SIG-M5 (cell line): ENCODE data around the gene SHCBP1L.
"Not testable (repeated sequence)": the region's sequence is repeated elsewhere in the genome, so short reads cannot be mapped to it uniquely, and the experiment has no call there.

Source experiments
- DNase-seq: peaks from one replicate; lab custom pipeline; 2025; lab: John Stamatoyannopoulos, UW

The SHCBP1L gene

GRCh38 chr1:182965096-182965495, 12.1 kb upstream of the SHCBP1L start:
- no peak for DNase-seq

DNA sequence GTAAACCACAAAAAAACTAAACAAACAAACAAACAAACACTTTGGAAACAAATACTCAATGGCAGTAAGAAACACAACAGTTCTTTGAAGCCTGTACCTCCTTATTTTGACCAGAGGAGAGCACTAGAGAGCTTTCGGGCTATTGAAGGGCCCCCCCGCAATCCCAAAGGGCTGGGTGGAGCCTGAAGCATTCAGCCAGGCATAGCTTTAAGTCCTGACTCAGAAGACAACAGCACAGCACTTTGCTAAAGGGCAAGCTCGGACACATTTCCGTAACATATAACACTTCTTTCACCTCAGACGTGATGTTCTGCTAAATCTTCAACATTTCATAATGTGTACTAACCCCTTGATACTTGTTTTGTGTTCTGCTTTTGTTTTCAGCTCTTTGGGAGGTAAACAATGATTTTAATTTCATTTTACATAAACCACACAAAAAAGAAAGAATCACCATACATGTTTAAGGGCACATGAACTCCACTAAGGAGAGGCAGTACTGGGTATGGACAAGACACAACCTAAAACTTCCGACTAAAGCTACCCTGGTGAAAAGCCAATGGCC, 9.7 kb upstream of the SHCBP1L start:
- DNase-seq = peak; percentile 44

DNA sequence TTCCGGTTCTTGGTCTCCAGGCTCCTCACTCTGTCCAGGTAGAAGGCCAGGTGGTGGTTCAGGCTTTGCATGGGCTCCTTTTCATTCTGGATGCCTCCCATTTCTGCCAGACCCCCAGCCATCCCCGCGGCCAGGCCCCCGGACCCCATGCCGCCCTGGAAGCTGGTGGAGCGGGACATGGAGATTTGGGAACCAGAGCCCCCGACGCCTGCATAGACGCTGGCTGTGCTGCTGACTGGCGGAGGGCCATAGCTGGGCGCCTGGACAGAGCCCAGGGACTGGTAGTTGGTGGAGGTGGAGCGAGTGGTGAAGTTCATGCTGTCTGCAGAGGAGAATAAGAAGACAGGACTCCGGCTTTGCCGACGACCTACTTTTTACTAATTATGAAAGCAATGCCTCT, 7.1 kb upstream of the SHCBP1L start:
- DNase-seq = no peak

- no peak for DNase-seq
Measured at GRCh38 chr1:182957902-182958395, 5.0 kb upstream of the SHCBP1L start.

DNA sequence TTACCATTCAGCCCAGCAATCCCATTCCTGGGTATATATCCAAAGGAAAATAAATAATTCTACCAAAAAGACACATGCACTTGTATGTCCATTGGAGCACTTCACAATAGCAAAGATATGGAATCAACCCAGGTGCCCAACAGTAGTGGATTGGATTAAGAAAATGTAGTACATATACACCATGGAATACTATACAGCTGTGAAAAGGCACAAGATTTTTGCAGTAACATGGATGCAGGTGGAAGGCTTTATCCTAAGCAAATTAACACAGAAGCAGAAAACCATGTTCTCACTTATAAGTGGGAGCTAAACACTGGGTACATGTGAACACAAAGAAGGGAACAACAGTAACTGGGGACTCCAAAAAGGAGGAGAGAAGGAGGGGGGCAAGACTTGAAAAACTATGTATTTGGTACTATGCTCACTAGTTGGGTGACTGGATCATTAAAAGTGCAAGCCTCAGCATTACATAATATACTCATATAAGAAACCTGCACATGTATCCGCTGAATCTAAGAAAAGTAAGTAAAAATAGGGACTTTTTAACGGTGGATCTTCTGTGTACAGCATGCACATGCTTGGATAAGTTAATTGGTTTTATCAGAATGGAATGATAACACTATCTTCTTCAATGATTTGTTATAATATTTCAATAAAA, 3.9 kb upstream of the SHCBP1L start:
- no peak for DNase-seq

DNA sequence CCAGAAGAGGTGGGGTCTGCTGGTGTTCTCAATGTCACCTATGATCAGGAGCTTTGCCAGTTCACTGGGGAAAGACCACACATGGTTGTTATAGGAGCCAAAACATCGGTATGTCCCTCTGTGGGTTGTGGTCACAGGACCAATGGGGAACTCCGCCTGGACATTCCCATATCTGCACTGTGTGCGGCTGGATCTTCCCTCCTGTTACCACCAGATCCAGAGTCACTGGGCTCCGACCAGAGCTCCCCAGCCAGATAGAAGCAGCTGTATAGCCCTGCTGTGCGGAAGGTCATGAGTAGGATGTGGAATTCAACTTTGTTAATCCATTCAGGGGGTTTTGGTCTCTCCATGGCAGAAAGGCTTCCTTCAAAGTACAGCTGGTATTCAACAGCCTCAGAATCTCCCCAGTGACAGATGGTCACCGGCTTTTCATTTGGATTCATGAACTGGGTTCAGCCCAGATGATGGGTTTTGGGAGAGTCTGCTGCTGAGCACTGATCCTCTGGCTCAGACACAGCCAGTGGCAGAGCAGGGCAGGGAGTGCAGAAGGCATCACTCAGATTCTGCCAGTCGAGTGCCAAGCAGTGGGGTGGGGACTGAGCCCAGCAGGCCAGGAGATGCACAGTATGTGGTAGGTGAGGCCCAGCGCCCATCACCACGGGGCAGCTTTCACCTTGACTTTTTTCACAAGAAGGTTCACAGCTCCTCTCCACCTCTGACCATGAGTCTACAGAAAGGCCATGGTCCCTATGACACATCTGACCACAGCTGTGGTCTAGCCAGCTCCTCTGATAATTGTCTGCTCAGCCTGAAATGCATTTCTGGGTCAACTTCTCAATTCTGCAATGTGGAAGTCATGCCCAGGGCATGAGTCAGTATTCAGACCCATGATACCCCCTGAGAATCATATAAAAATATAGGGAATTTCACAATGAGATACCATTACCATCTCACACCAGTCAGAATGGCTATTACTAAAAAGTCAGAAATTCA, 2.9 kb upstream of the SHCBP1L start:
- DNase-seq = no peak

DNA sequence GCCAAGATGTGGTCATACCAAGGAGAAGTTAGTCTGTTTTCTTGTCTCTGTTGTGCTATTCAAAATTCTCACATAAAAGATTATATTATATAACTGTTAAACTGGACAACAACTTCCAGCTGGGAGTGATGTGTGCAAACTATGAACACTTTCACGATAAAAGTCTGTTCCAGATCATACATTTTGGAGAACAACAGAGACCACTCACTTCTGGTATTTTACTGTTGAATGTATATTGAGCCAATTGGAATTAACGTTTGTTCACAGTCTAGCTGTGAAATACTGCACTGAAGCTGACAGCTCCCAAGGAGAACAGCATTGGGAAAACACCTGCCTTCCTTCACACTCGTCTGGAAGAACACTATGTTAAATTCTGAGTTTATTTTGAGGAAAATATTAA, 860 bp upstream of the SHCBP1L start:
- DNase-seq = no peak

- not testable (repeated sequence) for DNase-seq
Measured at GRCh38 chr1:182943336-182943735, 9.6 kb downstream of the SHCBP1L start.

- DNase-seq = not testable (repeated sequence)
Measured at GRCh38 chr1:182942145-182942544, 10.8 kb downstream of the SHCBP1L start.

DNA sequence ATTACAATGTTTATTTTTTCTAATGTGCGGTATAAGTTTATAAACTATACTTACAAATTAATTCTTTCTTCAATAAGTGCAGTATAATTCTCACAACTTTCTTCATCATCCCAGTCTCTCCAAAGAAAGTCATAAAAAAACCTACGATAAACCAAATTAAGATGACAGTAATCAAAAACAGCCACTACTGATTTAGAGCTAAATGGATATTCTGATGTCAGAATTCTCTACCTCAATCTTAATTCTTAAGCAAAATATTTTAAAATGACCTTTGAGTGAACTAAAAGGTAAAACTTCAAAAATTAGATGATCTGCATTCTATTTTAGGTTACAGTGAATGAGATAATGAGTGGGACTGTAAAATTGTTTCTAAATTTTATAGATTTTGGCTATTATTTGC, 13.6 kb downstream of the SHCBP1L start:
- no peak for DNase-seq

DNA sequence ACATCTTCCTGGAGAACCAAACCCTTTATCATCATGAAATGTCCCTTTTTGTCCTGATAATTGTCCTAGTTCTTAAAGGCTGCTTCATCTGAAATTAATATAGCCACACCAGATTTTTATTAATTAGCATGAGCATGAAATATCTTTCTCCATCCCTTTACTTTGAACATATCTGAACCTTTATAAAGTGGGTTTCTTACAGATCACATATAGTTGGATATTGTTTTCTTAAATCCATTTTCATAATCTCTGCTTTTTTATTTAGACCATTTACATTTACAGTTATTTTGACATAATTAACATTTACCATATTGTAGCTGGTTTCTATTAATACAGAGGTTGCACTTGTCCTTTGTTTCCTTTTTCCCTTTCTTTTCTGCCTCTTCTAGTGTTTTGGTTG, 17.2 kb downstream of the SHCBP1L start:
- no peak for DNase-seq

- DNase-seq = no peak
Measured at GRCh38 chr1:182930985-182931384, 22.0 kb downstream of the SHCBP1L start.

GRCh38 chr1:182927693-182928433, 25.1 kb downstream of the SHCBP1L start:
- DNase-seq = no peak

GRCh38 chr1:182925661-182926060, 27.3 kb downstream of the SHCBP1L start:
- DNase-seq = no peak

- DNase-seq = no peak
Measured at GRCh38 chr1:182917378-182917777, 35.6 kb downstream of the SHCBP1L start.

DNA sequence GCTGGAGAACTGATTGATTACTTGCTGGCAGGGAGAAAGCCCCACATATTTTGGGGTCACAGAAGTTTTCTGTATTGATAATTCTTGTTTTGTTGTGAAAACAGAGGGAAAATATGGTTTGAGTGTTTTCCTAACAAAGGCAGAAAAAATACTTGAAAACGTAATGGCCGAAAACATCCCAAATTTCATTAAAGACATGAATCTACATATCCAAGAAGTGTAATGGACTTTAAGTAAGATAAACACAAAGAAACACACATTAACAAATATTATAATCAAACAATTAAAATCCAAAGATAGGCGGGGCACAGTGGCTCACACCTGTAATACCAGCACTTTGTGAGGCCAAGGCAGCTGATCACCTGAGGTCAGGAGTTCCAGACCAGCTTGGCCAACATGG, 39.6 kb downstream of the SHCBP1L start:
- no peak for DNase-seq

DNA sequence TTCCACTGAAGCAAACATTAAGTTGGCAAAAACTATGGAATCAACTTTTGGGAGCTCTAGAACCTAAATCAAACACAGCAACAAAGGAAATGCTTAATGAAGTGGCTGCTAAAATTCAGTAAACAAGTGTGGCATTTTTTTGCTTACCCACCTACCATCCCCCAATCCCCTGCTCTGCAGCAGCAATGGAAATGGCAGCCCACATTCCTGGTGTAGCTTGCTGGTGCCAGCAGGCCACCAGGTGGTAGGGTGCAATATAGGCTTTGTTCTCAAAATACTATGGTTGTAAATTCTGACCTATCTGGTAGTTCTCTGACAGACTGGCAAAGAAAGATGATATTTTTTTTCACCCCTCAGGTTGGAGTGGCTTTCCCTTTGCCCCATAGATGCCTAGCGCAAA, 42.8 kb downstream of the SHCBP1L start:
- no peak for DNase-seq

GRCh38 chr1:182909578-182909977, 43.4 kb downstream of the SHCBP1L start:
- no peak for DNase-seq

DNA sequence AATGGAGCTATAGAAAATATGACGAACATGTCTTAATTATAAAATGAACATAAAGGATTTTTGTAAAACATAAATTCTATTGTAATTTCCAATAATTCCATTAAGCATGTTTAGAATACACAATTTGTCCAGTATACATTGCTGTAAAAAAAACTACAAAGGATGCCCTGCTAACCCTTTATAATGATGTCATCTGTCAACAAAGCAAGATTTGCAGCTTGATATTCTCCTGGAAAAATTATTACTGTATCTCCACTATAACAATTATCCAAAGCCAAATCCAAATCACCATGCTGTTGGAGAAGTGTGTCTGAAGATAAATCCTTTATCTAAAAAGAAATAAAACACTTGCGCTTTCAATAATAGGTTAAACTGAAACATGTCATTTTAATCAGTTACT, 47.6 kb downstream of the SHCBP1L start:
- no peak for DNase-seq

DNA sequence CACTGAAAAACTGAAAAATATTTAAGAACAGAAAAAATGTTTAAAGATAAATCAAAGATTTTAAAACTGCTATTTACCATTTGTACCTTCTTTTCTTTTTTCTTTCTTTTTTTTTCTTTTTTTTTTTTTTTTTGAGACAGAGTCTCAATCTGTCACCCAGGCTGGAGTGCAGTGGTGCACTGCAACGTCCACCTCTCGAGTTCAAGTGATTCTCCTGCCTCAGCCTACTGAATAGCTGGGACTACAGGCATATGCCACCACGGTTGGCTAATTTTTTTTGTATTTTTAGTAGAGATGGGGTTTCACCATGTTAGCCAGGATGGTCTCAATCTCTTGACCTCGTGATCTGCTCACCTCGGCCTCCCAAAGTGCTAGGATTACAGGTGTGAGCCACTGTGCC, 51.0 kb downstream of the SHCBP1L start:
- not testable (repeated sequence) for DNase-seq

- DNase-seq = no peak
Measured at GRCh38 chr1:182897696-182898095, 55.3 kb downstream of the SHCBP1L start.
